CD4-positive, alpha-beta T cell treated with Interleukin-4 for 1 hour (primary cell): ENCODE measurements around the gene HNRNPDL.
"Not testable (repeated sequence)": the region's sequence is repeated elsewhere in the genome, so short reads cannot be mapped to it uniquely, and the experiment has no call there.

ENCODE experiments used
- DNase-seq, 2 donors: peaks; one replicate each; pipeline ENCODE4 v3.0.0-alpha.2; 2020 to 2022

HNRNPDL gene

DNA sequence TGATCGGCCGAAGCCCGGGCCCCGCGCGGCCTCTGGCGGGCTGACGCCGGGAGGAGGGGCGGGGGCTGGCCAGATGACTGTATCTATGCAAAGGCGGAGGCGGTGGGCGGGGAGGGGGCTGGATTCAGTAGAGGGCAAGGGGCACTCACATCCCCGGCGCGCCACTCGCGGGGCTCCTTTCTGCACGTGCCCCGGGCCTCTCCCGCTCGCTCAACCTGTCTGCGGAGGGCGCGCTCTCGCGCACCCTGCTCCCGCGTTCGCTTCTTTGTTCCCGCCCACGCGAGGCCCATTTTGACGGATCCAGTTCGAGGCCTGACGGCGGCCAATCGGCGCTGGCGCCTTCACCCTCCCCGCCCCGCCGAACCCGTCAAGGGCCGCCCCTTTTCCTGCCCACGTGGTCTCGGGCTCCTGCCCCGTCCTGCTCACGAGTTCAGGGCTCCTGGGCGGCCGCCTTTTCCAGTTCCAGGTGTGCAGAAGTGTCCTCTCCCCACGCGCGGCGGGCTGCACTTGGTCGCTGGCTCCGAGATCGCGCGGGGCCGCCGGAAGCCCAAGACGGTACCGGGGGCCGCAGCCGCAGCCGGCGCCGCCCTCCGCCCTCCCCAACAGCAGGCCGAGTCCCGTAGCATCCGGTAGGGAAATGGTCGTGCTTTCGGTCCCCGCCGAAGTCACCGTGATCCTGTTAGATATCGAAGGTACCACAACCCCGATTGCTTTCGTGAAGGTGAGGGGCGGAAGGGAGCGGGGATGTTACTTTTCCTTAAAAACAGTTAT is at the start of gene HNRNPDL, which contains the start of gene ENOPH1:
Gene HNRNPDL, minus strand, starts transcription at position 270 of the 771 bp plus-strand sequence. CDS start 772 bp downstream, outside the sequence.
Gene ENOPH1, plus strand, starts transcription at position 398 of the 771 bp plus-strand sequence. Its CDS starts 240 bp downstream, at position 638.
- DNase-seq, result peak; percentile 94 to 95

DNA sequence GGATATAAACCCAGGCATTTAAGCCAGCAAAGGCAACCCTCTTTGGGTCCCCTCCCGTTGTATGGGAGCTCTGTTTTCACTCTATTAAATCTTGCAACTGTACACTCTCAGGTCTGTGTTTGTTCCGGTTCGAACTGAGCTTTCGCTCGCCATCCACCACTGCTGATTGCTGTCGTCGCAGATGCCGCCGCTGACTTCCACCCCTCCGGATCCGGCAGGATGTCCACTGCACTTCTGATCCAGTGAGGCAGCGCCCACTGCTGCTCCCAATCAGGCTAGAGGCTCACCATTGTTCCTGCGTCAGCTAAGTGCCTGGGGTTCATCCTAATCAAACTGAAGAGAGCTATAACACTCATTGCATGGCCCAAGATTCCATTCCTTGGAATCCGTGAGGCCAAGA is 49.3 kb upstream of the HNRNPDL start:
- DNase-seq, result no peak

DNA sequence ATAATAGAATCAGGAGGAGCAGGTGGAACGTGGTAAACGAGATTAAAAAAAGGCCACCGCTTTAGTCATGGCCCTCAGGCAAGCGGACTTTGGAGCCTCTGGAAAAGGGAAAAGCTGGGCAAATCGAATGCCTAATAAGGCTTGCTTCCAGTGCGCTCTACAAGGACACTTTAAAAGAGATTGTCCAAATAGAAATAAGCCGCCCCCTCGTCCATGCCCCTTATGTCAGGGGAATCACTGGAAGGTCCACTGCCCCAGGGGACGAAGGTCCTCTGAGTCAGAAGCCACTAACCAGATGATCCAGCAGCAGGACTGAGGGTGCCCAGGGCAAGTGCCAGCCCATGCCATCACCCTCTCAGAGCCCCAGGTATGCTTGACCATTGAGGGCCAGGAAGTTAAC is 47.2 kb upstream of the HNRNPDL start:
- not testable (repeated sequence) for DNase-seq

DNA sequence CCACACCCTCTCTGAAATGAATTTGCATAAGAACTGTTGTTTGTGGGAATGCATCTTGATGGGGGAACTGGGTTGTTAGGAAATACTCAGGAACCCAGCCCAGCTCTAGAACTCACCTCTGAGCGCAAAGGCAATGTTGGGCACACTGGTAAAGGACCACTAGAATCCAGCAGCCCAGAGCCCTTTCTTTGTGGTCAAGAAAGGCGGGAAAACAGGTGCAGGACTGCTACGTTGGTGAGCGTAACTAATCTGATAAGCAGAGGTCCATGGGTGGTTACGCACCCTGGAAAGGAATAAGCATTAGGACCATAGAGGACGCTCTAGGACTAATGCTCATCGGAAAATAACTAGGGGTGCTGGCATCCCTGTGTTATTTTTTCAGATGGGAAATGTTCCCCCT is 45.7 kb upstream of the HNRNPDL start:
- DNase-seq, result not testable (repeated sequence)

DNA sequence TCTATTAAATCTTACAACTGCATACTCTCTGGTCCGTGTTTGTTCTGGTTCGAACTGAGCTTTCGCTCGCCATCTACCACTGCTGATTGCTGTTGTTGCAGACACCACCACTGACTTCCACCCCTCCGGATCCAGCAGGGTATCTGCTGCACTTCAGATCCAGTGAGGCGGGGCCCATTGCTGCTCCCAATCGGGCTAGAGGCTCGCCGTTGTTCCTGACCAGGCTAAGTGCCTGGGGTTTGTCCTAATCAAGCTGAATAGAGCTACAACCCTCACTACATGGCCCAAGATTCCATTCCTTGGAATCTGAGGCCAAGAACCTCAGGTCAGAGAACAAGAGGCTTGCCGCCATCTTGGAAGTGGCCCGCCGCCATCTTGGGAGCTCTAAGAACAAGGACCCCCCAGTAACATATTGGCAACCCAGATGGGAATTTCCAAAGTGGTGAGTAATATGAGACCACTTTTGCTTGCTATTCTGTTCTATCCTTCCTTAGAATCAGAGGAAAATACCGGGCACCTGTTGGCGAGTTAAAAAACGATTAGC is 43.4 kb upstream of the HNRNPDL start:
- no peak for DNase-seq

DNA sequence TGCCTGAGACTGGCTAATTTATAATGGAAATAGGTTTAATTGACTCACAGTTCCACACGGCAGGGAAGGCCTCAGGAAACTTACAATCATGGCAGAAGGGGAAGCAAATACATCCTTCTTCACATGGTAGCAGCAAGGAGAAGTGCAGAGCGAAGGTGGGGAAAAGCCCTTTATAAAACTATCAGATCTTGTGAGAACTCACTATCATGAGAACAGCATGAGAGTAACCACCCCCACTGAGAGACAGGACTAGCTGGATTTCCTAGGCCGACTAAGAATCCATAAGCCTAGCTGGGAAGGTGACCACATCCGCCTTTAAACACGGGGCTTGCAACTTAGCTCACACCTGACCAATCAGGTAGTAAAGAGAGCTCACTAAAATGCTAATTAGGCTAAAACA is 42.8 kb upstream of the HNRNPDL start:
- not testable (repeated sequence) for DNase-seq

DNA sequence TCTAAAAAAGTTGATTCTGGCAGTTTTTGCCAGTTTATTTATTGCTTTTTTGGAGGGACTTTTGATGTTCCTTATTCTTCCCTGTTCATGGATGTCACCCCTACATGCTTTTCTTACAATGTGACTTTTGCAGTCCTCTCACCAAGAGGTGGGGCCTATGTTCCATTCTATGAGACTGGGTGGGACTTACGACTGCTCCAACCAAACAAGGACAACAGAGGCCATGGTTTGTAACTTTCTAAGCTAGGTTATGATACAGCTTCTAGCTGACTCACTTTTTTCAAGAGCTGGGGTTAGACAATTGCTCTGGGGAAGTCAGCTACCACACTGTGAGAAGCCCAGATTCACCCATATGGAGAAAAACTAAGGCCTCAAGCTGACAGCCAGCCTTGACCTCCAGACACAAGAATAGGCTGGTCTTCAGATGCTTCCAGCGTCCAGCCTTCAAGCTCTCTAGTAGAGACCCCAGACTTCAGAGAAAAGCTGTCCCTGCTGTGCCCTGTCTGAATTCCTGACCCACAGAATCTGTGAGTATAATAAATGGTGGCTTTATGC is 39.6 kb upstream of the HNRNPDL start:
- DNase-seq, result no peak

DNA sequence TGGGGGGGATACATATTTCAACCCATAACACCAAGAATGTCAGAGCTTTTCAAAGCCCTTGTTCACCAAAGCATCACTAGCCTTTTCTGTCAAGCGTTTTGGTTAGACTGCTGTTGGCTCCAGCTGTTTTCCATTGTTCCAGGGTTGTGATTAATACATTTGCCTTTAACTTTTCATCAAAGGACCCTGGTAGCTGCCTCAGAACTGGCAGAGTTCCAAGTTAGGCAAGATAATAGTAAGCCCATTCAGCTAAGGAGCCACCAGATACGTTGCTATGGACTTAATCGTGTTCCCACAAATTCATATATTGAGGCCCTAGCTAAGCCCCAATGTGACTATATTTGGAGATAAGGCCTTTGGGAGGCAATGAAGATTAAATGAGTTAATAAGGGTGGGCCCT is 37.2 kb upstream of the HNRNPDL start:
- DNase-seq, result no peak

DNA sequence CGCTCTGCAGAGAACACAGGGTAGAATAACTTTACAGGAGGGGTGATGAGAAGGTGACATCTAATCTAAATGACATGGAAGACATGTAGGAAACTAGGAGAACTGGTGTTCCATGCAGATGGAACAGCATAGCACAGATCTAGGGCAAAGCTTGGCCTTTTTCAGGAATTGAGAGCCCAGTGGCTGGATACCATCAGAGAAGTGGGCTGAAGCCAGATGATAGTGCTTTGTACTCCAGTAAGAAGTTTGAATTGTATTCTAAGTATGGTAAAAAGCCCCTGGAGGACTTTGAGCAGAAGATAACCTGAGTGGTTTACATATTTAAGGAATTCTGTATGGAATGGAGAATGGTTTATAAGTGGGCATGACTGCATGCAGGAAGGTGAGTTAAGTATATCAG is 33.0 kb upstream of the HNRNPDL start:
- DNase-seq, result no peak

DNA sequence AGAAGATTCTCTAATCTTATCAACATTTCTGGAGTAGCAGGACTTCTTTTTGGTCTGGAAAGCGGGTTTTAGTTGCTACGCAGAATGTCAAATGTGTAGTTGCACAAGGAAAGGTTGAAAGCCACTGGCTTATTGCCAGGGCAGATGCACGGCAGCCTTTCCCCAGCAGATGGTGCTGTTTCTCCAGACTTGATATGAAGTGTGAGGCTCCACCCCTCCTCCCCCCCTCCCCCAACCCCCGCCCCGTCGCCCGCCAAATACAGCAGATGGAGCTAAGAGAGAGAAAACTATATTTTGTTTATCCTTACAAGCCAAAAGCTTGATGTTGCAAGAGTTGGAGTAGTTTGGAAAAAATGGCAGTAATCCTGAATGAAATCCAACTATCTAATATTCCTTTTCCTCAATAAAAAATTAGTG is 32.2 kb upstream of the HNRNPDL start:
- peak; percentile 84 to 85 for DNase-seq

DNA sequence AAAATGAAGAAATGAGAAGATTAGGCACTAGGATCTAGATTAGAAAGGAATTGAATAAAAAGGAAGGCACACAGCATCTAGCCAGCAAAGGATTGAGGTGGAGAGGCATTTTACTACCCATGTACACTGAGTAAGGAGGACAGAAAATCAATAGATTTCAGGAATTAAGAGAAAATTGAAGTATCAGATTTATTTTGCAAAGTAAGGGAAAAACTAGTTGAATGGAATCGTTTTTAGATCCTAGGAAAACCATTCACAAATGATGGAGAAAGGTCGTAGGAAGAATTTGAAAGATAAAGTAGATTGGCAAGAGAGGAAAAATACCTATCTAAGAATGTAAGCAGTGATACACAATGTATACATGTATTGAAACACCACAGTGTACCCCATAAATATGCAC is 31.4 kb upstream of the HNRNPDL start:
- DNase-seq, result no peak

DNA sequence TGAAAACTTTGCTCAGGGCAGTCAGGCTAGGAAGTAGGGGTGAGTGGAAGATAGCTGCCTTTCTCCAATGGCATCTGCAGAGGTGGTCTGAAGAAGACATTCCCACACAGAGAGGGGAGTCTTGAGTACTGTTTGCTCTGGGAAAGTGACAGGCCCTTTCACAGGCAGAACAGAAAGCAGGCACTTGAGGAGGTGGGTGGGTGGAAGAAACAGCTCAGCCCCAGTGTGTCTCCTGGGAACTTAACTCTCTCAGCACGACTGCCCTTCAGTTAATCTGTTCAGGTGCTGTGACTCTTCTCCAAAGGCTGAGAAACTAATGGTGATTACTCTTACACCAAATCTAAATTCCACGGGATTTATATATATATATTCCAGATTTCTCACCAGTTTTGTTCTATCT is 28.5 kb upstream of the HNRNPDL start:
- no peak for DNase-seq

DNA sequence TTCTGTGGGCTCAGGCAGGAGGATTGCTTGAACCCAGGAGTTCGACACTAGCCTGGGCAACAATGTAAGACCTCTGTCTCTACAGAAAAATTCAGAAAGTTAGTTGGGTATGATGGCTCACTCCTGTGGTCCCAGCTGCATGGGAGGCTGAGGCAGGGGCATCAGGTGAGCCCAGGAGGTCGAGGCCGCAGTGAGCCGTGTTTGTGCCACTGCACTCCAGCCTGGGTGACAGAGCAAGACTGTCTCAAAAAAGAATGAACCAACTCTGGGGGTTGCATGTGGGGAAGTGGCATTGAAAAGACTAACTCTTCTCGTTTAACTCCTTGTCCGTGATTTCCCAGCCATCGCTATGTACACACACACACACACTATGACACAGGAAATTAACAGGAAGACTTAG is 27.0 kb upstream of the HNRNPDL start:
- DNase-seq, result no peak

DNA sequence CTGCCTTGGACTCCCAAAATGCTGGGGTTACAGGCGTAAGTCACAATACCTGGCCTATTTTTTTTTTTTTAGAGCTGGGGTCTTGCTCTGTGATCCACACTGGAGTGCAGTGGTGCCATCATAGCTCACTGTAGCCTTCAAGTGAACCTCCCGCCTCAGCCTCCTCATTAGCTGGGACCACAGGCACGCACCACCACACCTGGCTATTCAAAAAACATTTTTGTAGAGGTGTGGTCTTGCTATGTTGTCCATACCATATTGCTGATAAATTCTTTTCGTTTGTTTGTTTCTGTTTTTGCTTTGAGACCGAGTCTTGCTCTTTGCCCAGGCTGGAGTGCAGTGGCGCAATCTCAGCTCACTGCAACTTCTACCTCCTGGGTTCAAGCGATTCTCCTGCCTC is 21.8 kb upstream of the HNRNPDL start:
- DNase-seq, result no peak

DNA sequence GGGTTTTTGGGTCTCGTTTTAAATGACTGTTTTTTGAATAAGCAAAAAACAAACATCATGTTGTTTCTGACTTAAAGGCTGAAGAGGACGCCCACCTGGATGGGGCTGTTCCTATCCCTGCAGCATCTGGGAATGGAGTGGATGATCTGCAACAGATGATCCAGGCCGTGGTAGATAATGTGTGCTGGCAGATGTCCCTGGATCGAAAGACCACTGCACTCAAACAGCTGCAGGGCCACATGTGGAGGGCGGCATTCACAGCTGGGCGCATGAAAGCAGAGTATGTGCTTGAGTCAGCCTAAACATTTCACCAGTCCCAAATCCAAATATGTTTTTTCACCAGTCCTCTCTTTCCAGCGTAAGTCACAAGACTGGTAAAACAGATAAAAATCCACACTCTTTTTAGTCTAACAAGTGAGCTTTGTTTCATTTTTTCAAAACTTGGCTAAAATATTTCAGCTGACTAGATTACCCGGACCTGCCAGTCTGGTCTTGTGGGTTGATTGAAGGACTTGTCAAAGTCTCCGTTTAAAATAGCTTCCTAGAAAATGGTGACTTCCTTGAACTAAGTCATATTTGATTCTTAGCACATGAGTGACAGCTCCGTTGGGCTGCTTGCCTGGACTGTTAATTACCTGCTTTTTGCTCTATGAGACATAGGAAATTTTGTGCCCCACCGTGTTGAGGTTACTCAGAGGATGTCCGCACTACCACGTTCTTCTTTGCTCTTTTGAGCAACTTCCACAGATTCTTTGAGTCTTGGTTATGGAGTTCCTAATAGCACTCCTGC is 20.9 kb upstream of the HNRNPDL start:
- no peak for DNase-seq

DNA sequence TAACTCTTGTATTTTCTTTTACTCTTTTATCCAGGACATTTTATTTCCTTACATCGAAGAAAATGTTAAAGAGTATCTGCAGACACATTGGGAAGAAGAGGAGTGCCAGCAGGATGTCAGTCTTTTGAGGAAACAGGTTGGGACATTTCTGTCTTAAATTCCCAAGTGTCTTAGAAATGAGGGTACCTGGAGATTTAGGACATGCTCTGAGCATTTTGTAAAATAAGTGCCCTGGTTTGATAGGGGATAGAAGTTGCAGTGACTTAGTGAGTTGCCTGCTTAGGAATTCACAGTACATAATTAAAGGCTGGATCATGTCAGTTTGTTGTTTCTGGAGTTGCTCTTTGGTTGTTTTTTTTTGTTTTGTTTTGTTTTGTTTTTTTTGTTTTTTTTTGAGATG is 17.6 kb upstream of the HNRNPDL start:
- no peak for DNase-seq

DNA sequence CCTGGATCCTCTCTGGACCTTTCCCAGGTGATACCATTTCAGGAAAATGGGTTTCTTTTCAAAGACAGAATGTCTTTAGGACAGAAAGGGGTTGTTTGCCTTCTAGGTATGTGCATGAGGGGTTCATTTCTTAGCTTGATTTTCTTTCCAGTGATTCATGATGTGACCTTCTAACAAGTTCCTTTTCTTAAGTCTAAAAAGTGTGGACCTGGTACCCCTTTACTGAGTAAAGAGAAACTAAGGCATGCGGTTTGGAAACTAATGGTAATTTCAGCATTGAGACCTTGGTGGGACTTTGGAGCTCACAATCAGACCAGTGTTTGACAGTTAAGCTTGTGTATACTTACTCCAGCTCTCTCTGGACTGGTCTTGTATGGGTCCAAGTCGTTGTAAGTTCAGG is 8.8 kb upstream of the HNRNPDL start:
- DNase-seq, result no peak

DNA sequence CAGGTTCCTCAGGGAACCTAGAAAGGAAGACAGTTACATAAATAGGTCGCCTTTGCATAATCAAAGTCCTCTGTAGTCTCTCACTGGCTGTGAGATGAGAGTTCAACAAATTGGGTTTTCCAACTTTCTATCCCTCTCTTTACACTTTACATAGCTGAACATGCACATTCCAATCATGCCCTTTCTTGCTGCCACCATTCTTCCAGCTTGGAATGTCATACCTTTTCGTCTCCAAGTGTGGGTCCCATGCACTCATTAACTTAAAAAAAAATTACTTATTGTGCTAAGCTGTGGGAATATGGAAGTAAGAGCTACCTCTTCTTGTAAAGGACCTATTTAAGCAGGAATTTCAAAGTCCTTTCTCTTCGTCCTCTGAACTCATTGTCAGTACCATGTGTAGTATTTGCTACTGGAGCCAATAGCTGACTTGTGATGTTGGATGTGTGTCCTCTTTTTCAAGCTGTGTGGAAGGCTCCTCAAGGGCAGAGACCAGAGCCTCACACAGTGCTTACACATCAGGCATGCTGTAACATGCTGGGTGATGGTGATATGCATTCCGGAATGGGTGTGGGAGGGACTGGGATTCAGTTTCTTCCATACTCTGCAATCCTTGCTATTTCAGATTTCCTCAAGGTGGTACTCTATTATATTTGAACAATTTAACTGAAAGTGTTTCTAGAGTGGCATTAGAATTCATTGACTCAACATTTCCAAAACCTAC is 7.2 kb upstream of the HNRNPDL start:
- DNase-seq, result no peak

DNA sequence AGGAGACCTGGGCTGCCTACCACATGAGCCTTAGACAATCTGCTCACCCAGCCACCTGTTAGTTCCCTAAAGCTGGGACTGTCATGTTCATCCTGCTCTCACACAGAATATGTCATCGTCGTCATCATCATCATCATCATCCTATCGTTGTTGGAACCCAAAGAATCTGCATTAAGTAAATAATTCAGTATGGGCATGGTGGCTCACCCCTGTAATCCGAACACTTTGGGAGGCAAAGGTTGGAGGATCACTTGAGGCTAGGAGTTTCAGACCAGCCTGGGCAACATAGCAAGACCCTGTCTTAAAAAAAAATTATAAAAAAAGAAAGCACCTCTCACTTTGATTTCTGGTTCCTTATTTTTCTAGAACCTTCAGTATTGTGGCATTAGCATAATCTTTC is 6.5 kb upstream of the HNRNPDL start:
- DNase-seq, result no peak

DNA sequence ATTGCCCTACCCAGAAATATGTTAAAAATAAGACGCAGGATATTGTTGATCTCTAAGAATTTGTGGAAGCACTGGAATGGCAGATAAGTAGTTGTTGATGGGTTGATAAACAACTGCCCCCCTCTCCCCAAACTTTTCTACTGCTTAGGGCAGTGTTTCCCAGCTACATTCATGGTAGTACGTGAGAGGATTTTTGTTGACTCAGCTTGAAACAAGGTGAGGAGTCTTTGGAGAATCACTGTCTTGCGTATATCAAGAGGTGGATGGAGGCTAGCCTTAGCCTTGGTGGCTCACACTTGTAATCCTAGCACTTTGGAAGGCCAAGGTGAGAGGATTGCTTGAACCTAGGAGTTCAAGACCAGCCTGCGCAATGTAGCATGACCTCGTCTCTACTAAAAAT is 5.9 kb upstream of the HNRNPDL start:
- no peak for DNase-seq

DNA sequence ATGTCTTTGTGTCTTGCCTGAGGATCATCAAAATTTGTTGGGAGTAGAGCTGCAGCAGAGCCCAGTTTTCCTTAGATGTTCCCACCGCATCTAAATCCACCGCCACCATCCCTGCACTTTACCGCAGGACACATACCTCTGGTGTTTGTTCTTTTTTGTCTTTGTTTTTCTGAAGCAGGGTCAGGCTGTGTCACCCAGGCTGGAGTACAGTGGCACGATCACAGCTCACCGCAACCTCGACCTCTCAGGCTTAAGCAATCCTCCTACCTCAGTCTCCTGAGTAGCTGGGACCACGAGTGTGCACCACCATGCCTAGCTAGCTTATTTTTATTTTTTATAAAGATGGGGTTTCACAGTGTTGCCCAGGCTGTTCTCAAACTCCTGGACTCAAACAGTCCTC is 4.7 kb upstream of the HNRNPDL start:
- DNase-seq, result no peak

DNA sequence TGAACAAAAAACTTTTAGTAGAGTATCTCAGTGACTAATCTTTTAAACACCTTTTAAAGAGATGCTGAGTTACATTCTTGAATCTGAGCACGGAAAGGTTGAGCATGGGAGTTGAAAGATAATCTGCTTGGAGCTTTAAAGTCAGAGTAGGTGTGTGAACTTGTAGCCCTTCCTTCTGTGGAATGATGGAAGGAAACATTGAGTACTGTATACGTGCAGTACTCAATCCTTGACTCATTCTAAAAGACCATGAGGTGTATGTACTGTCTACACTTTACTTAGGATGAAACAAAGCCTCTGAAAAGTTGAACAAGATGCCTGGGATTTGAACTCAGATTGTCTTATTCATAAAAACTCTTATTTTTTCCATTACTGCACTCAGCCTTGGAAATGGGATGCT is 3.5 kb upstream of the HNRNPDL start:
- no peak for DNase-seq

DNA sequence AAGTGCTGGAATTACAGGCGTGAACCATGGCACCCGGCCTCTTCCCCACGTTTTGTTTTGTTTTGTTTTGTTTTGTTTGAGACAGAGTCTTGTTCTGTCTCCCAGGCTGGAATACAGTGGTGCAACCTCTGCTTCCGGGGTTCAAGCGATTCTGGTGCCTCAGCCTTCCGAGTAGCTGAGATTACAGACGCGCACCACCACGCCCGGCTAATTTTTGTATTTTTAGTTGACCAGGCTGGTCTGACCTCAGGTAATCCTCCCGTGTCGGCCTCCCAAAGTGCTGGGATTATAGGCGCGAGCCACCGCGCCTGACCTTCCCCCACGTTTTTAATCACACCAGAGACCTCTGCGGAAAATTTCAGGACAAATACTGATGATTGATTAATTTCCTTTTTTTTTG is 2.3 kb upstream of the HNRNPDL start:
- no peak for DNase-seq
